ACHN (cell line): ENCODE data around the gene MAST2.
A peak's percentile ranks its signal among the peaks of the same experiment; 100 is the strongest.
"Not testable (repeated sequence)": the region's sequence is repeated elsewhere in the genome, so short reads cannot be mapped to it uniquely, and the experiment has no call there.

Experiments used
- DNase-seq: peaks from one replicate; pipeline ENCODE4 v3.0.0-alpha.2; 2015
- in situ Hi-C: cut with HindIII; loops from 2 replicates; pipeline ENCODE4 v1.10.0; 2017; ENCODE audit warnings: low sequenced_read_pairs, low pct_ligation_motif_present, low pct_unique_long_range_greater_than_20kb

Gene MAST2

GRCh38 chr1:46026531-46026930 is 223.1 kb downstream of the MAST2 start:
- in situ Hi-C loops: loop anchor here (25.0 kb wide), 1 partner anchor 161 kb away; the partner anchor contains the start of genes P3R3URF, POMGNT1 and TSPAN1
- DNase-seq: no peak

- in situ Hi-C loops: loop anchor here (25.0 kb wide), 1 partner anchor 159 kb away; the partner anchor contains the start of genes P3R3URF, POMGNT1 and TSPAN1
- DNase-seq: no peak
Measured at GRCh38 chr1:46027788-46028573, 224.6 kb downstream of the MAST2 start.

GRCh38 chr1:46030074-46030870 is 226.9 kb downstream of the MAST2 start:
- in situ Hi-C loops: loop anchor here (25.0 kb wide), 1 partner anchor 157 kb away; the partner anchor contains the start of genes P3R3URF, POMGNT1 and TSPAN1
- no peak for DNase-seq

GRCh38 chr1:46030876-46031660 is 227.7 kb downstream of the MAST2 start:
- no peak for DNase-seq
- in situ Hi-C loops: loop anchor here (25.0 kb wide), 1 partner anchor 156 kb away; the partner anchor contains the start of genes P3R3URF, POMGNT1 and TSPAN1

GRCh38 chr1:46034601-46035516 is 231.4 kb downstream of the MAST2 start:
- DNase-seq: no peak
- in situ Hi-C loops: loop anchor here (25.0 kb wide), 1 partner anchor 152 kb away; the partner anchor contains the start of genes P3R3URF, POMGNT1 and TSPAN1

GRCh38 chr1:46036894-46037839 is 233.8 kb downstream of the MAST2 start:
- in situ Hi-C loops: loop anchor here (25.0 kb wide), 1 partner anchor 150 kb away; the partner anchor contains the start of genes P3R3URF, POMGNT1 and TSPAN1
- peak; percentile 71 for DNase-seq

- in situ Hi-C loops: loop anchor here (25.0 kb wide), 1 partner anchor 148 kb away; the partner anchor contains the start of genes P3R3URF, POMGNT1 and TSPAN1
- no peak for DNase-seq
Measured at GRCh38 chr1:46039571-46040052, 236.2 kb downstream of the MAST2 start.

GRCh38 chr1:46041551-46041950 is 238.1 kb downstream of the MAST2 start:
- no peak for DNase-seq
- in situ Hi-C loops: loop anchor here (25.0 kb wide), 1 partner anchor 146 kb away; the partner anchor contains the start of genes P3R3URF, POMGNT1 and TSPAN1

- DNase-seq: no peak
- in situ Hi-C loops: loop anchor here (25.0 kb wide), 1 partner anchor 145 kb away; the partner anchor contains the start of genes P3R3URF, POMGNT1 and TSPAN1
Measured at GRCh38 chr1:46041974-46042373, 238.6 kb downstream of the MAST2 start.

- in situ Hi-C loops: loop anchor here (25.0 kb wide), 1 partner anchor 144 kb away; the partner anchor contains the start of genes P3R3URF, POMGNT1 and TSPAN1
- DNase-seq: no peak
Measured at GRCh38 chr1:46043458-46044017, 240.1 kb downstream of the MAST2 start.

GRCh38 chr1:46044116-46044515 is 240.7 kb downstream of the MAST2 start:
- in situ Hi-C loops: loop anchor here (25.0 kb wide), 1 partner anchor 143 kb away; the partner anchor contains the start of genes P3R3URF, POMGNT1 and TSPAN1
- no peak for DNase-seq

- DNase-seq: no peak
- in situ Hi-C loops: no loop called here
Measured at GRCh38 chr1:46053734-46054133, 250.3 kb downstream of the MAST2 start.

- no peak for DNase-seq
- in situ Hi-C loops: no loop called here
Measured at GRCh38 chr1:46056325-46056724, 252.9 kb downstream of the MAST2 start.

GRCh38 chr1:46057215-46057614 is 253.8 kb downstream of the MAST2 start:
- in situ Hi-C loops: not testable (repeated sequence)

GRCh38 chr1:46057781-46058180 is 254.4 kb downstream of the MAST2 start:
- in situ Hi-C loops: no loop called here
- DNase-seq: no peak

More at GRCh38 chr1:46057215-46057614, 253.8 kb downstream of the MAST2 start:
- not testable (repeated sequence) for DNase-seq
